GM12891 (cell line): Measurements from ENCODE around the gene ARMC8.

Experiments used
- DNase-seq: peaks from one replicate; pipeline ENCODE4 v3.0.0; 2011; ENCODE audit warnings: low spot score; ENCODE audit not compliant: insufficient read length
- FAIRE-seq: peaks from 2 replicates; lab custom pipeline; 2011; peaks lifted over from hg19 to GRCh38; lab: Jason Lieb, UNC
- PAX5 ChIP-seq: IDR thresholded peaks from 2 replicates; pipeline ENCODE4 v1.6.1; 2011; ENCODE audit warnings: low read length, moderate library complexity, mild to moderate bottlenecking; ENCODE audit not compliant: insufficient read depth, severe bottlenecking
- POLR2A ChIP-seq: IDR thresholded peaks from 2 replicates; pipeline ENCODE4 v1.6.1; 2011; ENCODE audit warnings: low read depth, low read length, control low read depth
- POLR2AphosphoS5 ChIP-seq: IDR thresholded peaks from 2 replicates; pipeline ENCODE4 v1.6.1; 2011; ENCODE audit warnings: low read depth, low read length, control low read depth
- POU2F2 ChIP-seq: IDR thresholded peaks from 2 replicates; pipeline ENCODE4 v1.6.1; 2011; ENCODE audit warnings: low read depth, mild to moderate bottlenecking, control low read depth, low read length, moderate library complexity
- SPI1 ChIP-seq: IDR thresholded peaks from 2 replicates; pipeline ENCODE4 v1.6.1; 2011; ENCODE audit warnings: low read depth, low read length, control low read depth
- TAF1 ChIP-seq: IDR thresholded peaks from 2 replicates; pipeline ENCODE4 v1.6.1; 2011; ENCODE audit warnings: low read depth, low read length, control low read depth

ARMC8 gene

DNA sequence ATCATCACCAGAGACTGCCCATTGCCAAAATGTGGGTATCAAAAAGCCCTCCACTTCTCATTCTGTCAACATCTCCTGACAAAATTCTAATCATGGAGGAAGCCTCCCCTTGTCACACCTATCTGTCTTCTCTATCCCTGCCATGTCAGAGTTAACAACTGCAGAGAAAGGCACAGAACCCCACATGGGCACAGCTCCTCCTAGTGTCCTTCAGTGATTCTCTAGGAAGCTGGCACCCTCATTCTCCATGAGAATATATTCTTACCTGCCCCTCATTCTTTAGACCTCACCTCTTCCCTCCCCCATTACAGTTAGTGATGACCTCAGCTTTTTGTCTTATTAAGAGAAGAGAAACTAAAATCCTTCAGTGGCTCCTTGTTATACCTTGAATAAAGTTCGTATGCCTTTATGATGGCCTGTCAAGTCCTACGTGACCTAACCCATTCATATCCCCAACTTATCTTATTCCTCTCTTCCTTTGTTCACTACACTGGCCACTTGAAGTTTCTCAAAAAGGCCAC is 97.9 kb downstream of the ARMC8 start:
- DNase-seq, result no peak
- FAIRE-seq, result no peak
- TF ChIP-seq POU2F2 (no peak), POLR2A (no peak), TAF1 (no peak), POLR2AphosphoS5 (no peak), SPI1 (no peak), PAX5 (no peak)

- TF ChIP-seq POU2F2 (no peak), SPI1 (no peak), TAF1 (no peak), PAX5 (no peak), POLR2A (no peak), POLR2AphosphoS5 (no peak)
- FAIRE-seq (no peak), DNase-seq (no peak)
Observed at GRCh38 chr3:138289260-138289659, 102.2 kb downstream of the ARMC8 start.

DNA sequence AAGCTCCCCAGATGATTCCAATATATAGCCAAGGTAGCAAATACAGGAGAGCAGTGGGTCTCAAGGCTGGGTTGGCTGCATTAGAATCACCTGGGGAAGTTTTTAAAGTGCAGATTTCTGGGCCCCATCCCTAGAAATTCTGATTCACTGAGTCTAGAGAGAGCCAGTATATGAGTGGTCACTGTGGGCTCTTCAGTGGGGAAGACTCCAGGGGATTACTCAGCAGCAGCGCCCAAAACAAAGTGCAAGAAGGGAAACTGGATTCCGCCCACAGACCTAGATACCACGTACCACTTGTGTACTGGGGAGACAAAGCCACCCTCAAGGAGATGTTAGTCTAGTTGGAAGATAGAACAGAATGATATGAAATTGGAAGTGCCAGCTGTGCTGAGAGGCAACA is 102.6 kb downstream of the ARMC8 start:
- FAIRE-seq, result no peak
- no peak for DNase-seq
- TF ChIP-seq PAX5 (no peak), POU2F2 (no peak), POLR2AphosphoS5 (no peak), SPI1 (no peak), TAF1 (no peak), POLR2A (no peak)

- no peak for TF ChIP-seq PAX5
- TF ChIP-seq SPI1, result 0 out of 2 replicates have a peak, but pooled peaks have one; percentile 4
- TF ChIP-seq POU2F2, result no peak
- DNase-seq, result no peak
- no peak for FAIRE-seq
Observed at GRCh38 chr3:138296639-138297038, 109.5 kb downstream of the ARMC8 start.

DNA sequence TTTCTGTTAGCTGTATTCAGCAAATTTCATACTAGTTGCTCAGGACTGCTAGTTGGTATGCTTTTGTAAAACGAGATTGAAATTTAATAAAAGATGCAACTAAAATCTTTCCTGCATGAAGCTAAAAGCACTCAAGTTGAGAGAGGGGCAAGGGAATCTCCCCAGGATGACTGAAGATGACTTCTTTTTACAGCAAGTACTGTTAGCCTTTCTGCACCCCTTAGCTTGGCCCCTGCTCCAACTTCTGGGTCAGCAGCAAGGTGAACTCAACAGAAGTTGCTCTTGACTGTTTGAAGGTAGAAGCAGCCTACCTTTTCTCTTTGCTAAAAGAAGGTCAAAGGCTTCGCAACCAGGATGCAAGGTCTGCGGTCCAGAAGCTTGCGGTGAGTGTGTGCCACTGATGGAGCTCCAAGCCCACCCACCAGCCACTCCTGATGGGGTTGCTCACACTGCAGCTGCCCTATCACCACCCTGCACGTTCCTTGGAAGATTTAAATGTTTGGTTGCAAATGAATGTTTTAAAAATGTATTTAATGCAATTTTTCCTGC is 110.0 kb downstream of the ARMC8 start:
- FAIRE-seq (no peak), DNase-seq (no peak)
- no peak for TF ChIP-seq POU2F2
- TF ChIP-seq POLR2A, result no peak
- no peak for TF ChIP-seq PAX5

- TF ChIP-seq POU2F2 (no peak), POLR2AphosphoS5 (no peak), TAF1 (no peak), POLR2A (no peak)
- no peak for FAIRE-seq
Observed at GRCh38 chr3:138297876-138298275, 110.8 kb downstream of the ARMC8 start.

GRCh38 chr3:138300647-138301046 is 113.5 kb downstream of the ARMC8 start:
- no peak for FAIRE-seq

More at GRCh38 chr3:138297876-138298275, 110.8 kb downstream of the ARMC8 start:
- no peak for DNase-seq

DNA sequence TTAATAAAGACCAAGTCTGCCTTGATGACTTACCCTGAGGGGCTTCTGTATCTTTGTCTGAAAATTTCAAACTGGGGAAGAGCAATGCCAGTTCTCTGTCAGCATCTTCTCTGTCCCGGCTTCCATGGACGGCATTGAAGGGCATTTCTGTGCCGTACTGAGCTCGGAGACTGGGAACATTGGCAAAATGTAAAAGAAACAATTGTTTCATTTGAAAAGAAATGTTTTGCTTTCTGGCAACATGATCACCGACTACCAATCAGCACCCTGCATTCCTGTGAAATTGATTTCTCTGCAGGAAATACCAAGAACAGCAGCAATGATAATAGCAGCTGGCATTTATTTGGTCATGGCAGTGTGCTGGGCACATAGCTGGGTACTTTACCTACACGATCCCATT is 116.4 kb downstream of the ARMC8 start:
- FAIRE-seq, result no peak

More at GRCh38 chr3:138300647-138301046, 113.5 kb downstream of the ARMC8 start:
- TF ChIP-seq POU2F2 (no peak), PAX5 (no peak), SPI1 (no peak), POLR2AphosphoS5 (no peak), POLR2A (no peak), TAF1 (no peak)
- no peak for DNase-seq

GRCh38 chr3:138307899-138308298 is 120.8 kb downstream of the ARMC8 start:
- DNase-seq (no peak), FAIRE-seq (no peak)

More for the DNA sequence above, 116.4 kb downstream of the ARMC8 start:
- no peak for DNase-seq
- TF ChIP-seq POLR2A (no peak), POU2F2 (no peak), POLR2AphosphoS5 (no peak), PAX5 (no peak), SPI1 (no peak), TAF1 (no peak)

DNA sequence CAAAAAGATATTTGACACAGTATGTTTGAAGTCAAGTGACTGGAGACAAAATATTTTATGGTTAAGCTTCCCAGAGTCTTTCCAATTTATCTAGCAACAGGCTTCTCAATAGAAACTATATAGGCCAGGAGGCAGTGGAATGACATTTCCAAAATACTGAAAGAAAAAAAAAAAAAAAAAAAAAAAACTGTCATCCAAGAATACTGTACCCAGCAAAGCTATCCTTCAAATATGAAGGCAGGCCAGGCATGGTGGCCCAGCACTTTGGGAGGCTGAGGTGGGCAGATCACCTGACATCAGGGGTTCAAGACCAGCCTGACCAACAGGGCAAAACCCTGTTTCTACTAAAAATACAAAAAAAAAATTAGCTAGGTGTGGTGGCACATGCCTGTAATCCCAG is 121.7 kb downstream of the ARMC8 start:
- FAIRE-seq, result no peak
- no peak for DNase-seq
- TF ChIP-seq PAX5 (no peak), POLR2AphosphoS5 (no peak), POLR2A (no peak), POU2F2 (no peak), SPI1 (no peak), TAF1 (no peak)

More at GRCh38 chr3:138307899-138308298, 120.8 kb downstream of the ARMC8 start:
- TF ChIP-seq PAX5, result no peak
- no peak for TF ChIP-seq POU2F2
- TF ChIP-seq POLR2AphosphoS5, result no peak
- no peak for TF ChIP-seq SPI1
- TF ChIP-seq POLR2A, result no peak
- no peak for TF ChIP-seq TAF1
